GM21360 (cell line): ENCODE data around the gene CHST13.

Experiments used
- ATAC-seq: cut with Tn5 transposase; IDR thresholded peaks from one replicate; pipeline ENCODE4 v1.9.1; 2021; ENCODE audit warnings: mild to moderate bottlenecking, moderate library complexity; ENCODE audit not compliant: unreplicated experiment

Gene CHST13

DNA sequence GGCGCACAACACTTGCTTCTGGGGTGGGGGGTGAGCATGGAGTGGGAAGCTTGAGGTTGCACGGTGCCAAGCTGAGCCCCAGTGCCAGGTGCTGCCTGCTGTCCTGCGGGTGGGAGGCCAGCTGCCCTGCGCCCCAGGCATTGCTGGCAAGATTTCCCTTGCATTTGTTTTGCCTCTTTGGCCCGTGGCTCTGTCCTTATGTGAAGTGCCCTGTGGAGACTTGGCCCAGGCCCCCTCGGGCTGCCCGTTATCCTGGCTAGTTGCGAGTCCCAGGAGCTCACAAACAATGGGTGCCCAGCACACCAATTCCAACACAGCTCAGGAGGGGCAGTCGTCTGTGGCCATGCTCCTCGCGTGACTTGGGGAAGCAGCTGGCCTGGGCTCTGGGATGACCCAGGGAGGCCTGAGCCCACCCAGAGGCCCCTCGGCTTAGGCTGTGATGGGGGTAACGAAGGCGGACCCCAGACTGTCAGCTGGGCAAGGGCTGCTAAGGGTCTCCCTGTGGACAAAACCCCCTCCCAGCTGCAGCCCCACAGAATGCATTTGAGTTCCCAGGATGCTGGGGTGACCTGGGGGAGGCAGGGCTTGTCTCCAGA lies 28.8 kb downstream of the CHST13 start:
- ATAC-seq = no peak

- ATAC-seq = no peak
Measured at GRCh38 chr3:126553284-126554084, 29.5 kb downstream of the CHST13 start.

- no peak for ATAC-seq
Measured at GRCh38 chr3:126554560-126555525, 30.9 kb downstream of the CHST13 start.

- no peak for ATAC-seq
Measured at GRCh38 chr3:126555795-126556636, 32.1 kb downstream of the CHST13 start.

DNA sequence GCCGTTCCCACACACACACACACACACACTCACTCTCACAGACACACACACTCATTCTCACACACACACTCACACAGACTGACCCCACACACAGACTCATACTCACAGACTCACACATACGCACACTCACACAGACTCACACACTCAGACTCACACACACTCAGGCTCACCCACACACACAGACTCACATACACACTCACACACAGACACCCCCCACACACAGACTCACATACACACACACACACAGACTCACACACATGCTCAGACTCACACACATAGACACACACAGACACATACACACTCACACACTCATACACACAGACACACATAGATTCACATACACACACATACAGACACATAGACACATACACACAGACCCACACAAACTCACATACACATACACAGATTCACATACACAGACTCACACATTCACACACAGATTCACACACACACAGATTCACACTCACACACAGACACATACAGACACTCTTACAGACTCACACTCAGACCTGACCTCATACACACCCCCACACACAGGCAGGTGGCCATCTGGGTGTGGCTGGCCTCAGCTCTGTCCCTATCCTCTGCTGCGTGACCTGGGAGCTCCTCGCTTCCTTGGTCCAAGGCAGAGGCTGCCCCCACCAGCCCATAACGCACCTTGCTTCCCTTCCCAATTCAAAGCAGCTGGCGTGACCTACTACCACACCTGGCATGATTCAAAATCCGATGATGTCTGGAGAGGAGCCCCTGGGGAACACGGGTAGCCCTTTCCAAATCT lies 32.9 kb downstream of the CHST13 start:
- no peak for ATAC-seq

DNA sequence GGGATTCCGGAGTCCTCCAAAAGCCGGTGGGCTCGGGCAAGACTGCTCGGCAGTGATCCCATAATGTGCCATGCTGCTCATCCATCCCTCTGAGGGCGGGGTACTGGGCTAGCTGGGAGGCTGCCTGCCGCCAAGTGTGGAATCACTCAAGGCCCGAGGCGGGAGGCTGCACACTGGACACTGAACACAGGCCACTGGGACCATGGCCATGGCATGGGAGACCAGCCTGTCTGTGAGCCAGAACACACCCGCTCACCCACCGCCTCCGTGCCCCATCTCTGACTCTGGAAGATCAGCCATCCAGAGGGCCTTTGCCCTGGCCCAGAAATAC lies 33.4 kb downstream of the CHST13 start:
- no peak for ATAC-seq

DNA sequence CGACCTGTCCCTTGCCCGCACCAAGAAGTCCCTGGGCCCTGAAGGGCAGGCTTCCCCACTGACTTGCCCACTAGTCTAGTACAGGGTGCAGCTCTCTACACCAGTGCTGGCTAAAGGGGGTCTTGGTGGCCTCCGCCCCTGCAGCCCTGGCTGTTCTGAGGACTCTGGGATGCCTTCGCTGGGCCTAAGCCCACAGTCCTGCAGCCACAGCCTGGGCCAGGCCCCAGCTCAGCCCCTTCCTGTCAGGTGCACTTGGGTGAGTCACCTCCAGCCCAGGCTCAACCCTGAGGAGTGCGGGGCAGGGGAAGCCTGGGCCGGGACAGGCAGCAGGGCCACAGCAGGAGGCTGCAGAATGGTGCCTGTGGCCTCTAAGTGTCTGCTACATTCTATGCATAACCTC lies 33.8 kb downstream of the CHST13 start:
- ATAC-seq = no peak

DNA sequence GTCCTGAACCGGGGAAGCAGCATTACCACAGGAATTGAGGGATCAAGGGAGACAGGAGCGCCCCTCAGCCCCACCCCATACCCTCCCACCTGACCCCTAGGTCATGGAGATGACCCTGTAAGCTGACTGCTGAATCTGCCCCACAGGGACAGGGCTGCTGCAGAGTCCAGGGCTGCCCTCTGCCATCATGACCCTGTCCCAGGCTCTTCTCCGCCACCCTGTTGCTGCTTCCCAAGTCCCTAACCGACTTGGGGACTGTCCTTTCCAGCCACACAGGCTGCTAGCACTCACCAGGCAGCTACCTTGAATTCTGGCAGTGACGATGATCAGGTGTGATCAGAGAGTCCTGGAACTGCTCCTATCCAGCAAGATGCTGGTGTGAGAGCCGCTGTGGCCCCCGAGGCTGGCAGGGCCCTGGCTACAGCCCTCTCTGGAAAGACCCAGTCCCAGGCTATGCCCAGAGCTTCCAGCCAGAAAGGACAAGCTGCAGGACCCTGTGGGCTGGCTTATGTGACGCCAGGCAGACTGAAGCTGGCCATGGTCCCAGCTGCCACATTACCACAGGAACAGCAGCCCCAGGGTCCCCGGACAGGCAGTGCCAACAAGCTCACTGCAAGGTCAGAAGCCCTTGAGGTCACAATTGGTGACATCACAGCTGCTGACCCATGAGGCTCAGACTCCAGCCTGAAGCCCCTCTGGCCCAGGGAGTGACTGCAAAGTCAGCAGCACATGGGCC lies 34.5 kb downstream of the CHST13 start, which contains the start of gene C3orf22:
TSS of gene C3orf22 (minus strand) at position 597 of the 736 bp plus-strand sequence. CDS start 5,542 bp downstream, outside the sequence.
- ATAC-seq = no peak

DNA sequence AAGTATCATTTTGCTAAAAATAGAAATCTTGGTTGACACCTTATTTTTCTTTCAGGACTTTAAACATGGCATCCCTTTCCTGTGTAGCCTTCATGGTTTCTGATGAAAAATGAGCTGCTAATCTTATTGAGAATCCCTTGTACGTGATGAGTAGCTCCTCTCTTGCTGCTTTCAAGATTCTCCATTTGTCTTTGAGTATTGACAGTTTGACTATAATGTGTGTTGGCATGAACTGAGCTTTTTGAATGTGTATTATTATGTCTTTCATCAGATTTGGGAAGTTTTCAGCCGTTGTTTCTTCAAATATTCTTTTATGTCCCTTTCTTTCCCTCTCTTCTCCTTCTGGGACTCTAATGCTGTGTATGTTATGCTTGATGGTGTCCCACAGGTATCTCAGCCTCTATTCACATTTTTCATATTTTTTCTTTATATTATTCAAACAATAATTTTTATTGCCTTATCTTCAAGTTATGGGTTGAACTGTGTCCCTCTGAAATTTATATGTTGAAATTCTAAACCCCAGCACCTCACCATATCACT lies 38.9 kb downstream of the CHST13 start:
- ATAC-seq = no peak

DNA sequence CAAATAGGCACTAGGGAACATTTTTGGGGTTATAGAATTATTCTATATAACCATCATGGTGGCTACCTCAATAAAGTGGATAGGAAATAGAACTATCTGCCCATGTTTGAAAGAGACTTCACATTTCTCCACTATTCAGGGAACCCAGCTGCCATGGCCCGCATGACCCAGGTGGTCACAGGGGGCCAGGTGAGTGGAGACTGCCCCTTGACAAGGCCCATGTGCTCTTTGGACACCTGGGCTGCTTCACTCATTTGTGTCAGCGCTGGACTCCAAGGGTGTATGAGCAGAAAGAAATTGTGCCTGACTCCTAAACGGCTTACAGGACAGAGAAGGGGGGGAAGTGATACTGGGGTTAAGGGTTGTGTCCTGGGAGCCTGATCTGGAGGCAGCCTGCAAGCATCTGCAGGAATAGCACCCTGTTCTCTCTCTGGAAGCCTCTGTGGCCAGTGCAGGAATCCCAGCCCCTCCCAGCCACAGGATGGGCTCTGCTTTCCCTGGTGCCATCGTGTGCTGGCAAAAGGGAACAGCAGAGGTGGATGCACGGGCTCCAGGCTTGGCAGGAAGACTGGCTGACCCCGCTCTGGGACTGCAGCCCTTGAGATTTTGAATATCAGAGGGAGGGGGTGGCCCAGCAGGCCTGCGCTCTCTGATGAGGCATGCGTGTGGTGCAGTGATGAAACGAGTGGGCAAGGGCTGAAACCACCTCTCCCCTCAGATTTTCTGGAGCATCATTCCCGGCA lies 43.9 kb downstream of the CHST13 start:
- no peak for ATAC-seq

DNA sequence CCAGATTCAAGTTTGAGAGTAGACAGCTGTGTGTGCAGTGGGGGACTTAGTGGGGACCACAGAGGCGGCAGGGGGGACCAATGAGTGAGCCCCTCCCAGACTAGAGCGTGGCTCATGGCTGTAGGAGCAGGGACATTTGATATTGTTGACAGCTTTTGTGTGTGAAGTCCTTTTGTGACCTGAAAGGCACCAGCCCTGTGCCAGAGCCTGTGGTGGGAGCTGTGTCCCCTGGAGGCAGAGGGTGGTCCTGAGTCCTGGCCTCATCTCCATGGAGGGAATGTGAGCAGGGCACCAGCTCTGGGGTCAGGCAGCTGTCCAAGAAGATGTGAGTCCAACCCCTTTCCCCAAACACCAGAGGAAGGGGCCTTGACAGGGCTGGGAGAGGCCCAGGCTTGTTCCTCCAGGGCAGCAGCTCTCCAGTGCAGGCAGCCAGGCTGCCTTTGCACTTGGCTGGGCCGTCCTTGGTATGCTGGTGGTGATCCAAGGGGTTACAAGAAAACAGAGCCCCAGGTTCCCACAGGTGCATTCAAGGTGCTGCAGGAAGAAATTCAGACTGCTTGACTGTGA lies 44.9 kb downstream of the CHST13 start:
- no peak for ATAC-seq

DNA sequence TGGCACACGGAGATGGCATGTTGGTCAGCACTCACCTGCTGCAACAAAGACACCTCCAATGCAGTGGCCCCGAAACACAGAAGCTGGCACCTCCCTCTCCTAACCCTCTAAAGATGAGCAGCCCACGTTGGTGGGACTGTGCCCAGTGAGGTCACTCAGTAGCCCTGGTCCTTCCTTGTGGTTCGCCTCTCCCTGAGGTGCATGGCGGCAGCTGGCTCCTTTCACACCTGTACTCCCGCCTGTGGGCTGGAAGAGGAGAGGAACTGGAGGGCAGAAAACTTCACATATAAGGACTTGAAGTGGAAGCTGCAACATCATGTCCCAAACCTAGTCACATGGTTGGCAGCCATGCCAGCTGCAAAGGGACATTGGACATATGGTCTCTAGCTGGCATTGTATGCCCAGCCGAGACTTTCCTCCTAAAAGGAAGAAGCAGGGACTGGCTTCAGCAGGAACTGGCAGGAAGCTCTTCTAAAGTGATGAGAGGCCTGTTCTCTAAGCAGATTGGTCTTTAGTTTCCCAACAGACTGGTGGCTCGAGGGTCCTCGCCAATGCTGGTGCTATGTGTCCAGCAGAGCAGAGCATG lies 45.5 kb downstream of the CHST13 start:
- ATAC-seq = no peak

DNA sequence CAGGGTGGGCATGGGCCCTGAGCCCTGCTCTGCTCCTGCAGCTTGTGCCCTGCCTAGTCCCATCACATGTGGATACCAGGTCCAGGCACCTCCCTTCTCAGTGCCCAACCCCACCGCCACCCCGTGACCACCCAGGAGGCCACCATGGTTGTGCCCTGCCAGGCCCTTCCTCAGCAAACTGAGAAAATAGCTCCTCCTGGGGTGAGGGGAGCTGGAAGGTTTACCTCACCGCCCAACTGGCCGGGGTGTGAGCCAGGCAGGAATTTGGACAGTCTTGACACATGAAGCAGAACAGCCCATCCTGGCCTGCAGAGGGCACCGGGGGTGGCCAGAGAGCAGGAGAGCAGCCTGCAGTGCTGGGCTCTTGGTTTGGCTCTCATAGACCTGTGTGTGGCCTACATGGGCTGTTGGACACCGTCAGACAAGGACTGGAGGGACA lies 46.2 kb downstream of the CHST13 start:
- no peak for ATAC-seq

GRCh38 chr3:126571078-126571477 lies 47.1 kb downstream of the CHST13 start:
- no peak for ATAC-seq

DNA sequence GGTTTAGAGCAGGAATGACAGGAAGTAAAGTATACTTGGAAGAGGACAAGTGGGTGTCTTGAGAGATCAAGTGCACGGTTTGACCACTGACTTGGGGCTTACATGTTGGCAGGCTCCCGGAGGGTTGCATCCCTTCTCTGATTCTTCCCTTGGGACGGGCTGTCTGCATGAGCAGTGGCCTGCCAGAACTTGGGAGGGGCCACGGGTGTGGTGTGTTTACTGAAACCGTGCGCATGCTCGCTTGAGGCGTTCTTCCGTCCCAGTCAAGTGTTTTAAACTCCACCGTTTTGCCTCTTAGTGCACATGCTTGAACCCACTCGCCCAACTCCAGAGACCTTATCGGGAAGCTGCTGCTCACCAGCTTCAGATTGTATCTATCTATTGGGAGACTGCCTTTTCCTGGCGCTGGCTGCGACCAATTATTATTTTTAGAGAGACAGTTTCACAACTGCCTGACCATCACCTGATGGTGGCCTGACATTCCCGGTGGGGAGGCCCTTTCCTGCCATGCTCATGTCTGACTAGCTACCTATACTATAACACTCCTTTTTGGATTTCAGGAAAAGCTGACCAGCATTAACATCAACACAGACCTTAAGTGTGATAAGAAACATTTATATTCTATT lies 49.6 kb downstream of the CHST13 start:
- no peak for ATAC-seq

GRCh38 chr3:126577261-126577660 lies 53.3 kb downstream of the CHST13 start:
- no peak for ATAC-seq

DNA sequence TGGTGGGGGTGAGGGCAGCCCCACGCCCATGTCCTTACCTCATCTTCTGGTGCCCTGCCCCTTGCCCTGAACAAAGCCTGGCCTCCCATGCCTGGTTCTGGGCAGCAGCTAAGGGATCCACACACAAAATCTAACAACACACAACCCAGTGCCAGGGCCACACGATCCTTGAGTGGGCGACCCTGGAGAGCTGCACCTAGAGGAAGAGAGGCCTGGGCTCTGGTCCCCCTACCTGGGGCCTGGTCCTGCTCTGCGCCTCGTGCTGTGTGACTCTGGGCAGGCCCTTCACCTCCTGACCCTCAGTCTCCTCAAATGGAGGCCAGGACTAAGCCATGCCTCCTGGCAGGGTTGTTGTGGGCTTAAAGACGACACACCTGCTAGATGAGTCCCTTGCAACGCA lies 54.7 kb downstream of the CHST13 start:
- no peak for ATAC-seq
